HepG2 (cell line): ENCODE measurements around the gene ZNF333. TPM values are rescaled to one million over a fixed set of nuclear protein-coding genes. Genes with fewer than 3 reads are reported as not detected.

Experiments
- ATAC-seq: fragments of 200-7000 bp; cut with Tn5 transposase; 3 replicates; pipeline ENCODE4 v1.9.1; 2020; ENCODE audit warnings: mild to moderate bottlenecking, moderate library complexity
- BruUV-seq: library from RNA; stranded (reverse); fragments of 400-500 nt; replicated peaks from 2 replicates; lab custom pipeline; 2021; lab: Mats Ljungman, UMichigan
- CTCF ChIA-PET: fragments of 300-600 bp; formaldehyde crosslinking; extraction: SDS; loops from one replicate; lab custom pipeline; 2021; ENCODE audit warnings: low total read pairs, inconsistent platforms, low intra/inter-chr PET ratio; lab: Yijun Ruan, JAX
- POLR2A ChIA-PET: fragments of 350-600 bp; sonication (Branson Sonifier 250); formaldehyde crosslinking; loops from one replicate; lab custom pipeline; 2020; ENCODE audit warnings: antibody characterized with exemption, inconsistent platforms; lab: Yijun Ruan, JAX
- DNase-seq: peaks from one replicate; pipeline ENCODE4 v3.0.0-alpha.2; 2015; ENCODE audit warnings: low spot score
- FAIRE-seq: peaks from 3 replicates; lab custom pipeline; 2011; peaks lifted over from hg19 to GRCh38; lab: Jason Lieb, UNC
- H2AFZ ChIP-seq: one replicate; pipeline ENCODE4 v1.6.1; 2011; ENCODE audit warnings: low read length, inconsistent platforms
- H3K27ac ChIP-seq: fragments of 300-600 bp; 3 replicates; pipeline ENCODE4 v1.8.0; 2011; ENCODE audit warnings: mixed run types, mild to moderate bottlenecking, mixed read lengths, low read length, inconsistent platforms; ENCODE audit not compliant: insufficient read depth; ENCODE audit errors: extremely low read length
- H3K27me3 ChIP-seq, 2 experiments: fragments of 200-600 bp in 1 of 2; 2 replicates in 1 of 2; 3 replicates in 1 of 2; pipeline versions ENCODE4 v1.6.0 to v1.8.0; 2011; ENCODE audit warnings: low read length in 2 of 2, mild to moderate bottlenecking in 2 of 2, moderate library complexity in 2 of 2, inconsistent platforms in 1 of 2; ENCODE audit not compliant: insufficient read depth in 2 of 2, control insufficient read depth in 1 of 2
- H3K36me3 ChIP-seq, 2 experiments: fragments of 200-600 bp in 1 of 2; replicated peaks in 1 of 2; 2 replicates in 1 of 2; 3 replicates in 1 of 2; pipeline versions ENCODE4 v1.5.1 to v1.8.0; 2011; ENCODE audit warnings: low read length in 2 of 2, inconsistent platforms in 1 of 2; ENCODE audit not compliant: insufficient read depth in 2 of 2, control insufficient read depth in 1 of 2
- H3K4me1 ChIP-seq: 2 replicates; pipeline ENCODE4 v1.5.1; 2012; ENCODE audit warnings: low read length, inconsistent platforms; ENCODE audit not compliant: insufficient read depth
- H3K4me2 ChIP-seq: 2 replicates; pipeline ENCODE4 v1.6.0; 2011; ENCODE audit warnings: low read depth, low read length, inconsistent platforms
- H3K4me3 ChIP-seq, 3 experiments: fragments of 200-600 bp in 1 of 3; sonication (generic), shearing (Covaris generic) in 1 of 3; replicated peaks in 1 of 3; 2 replicates each; pipeline ENCODE4 v1.5.1; 2011 to 2016; ENCODE audit warnings: low read length in 3 of 3, inconsistent platforms in 2 of 3, low read depth in 2 of 3, mild to moderate bottlenecking in 2 of 3, control low read depth in 1 of 3, mixed read lengths in 1 of 3; ENCODE audit not compliant: insufficient read depth in 1 of 3
- H3K79me2 ChIP-seq: one replicate; pipeline ENCODE4 v1.6.1; 2011; ENCODE audit warnings: low read length, inconsistent platforms; ENCODE audit not compliant: insufficient read depth
- H3K9ac ChIP-seq: 2 replicates; pipeline ENCODE4 v1.6.0; 2011; ENCODE audit warnings: mild to moderate bottlenecking, low read depth, low read length, inconsistent platforms; ENCODE audit not compliant: insufficient read depth
- H3K9me3 ChIP-seq: 2 replicates; pipeline ENCODE4 v1.5.1; 2012; ENCODE audit warnings: mild to moderate bottlenecking, low read length
- H4K20me1 ChIP-seq: 2 replicates; pipeline ENCODE4 v1.6.0; 2011; ENCODE audit warnings: inconsistent platforms, mild to moderate bottlenecking, low read length, moderate library complexity; ENCODE audit not compliant: insufficient read depth
- CENPT ChIP-seq: sonication (generic); formaldehyde crosslinking; IDR thresholded peaks from 2 replicates; pipeline ENCODE4 v1.8.0; 2022; ENCODE audit warnings: low read depth, mild to moderate bottlenecking, moderate library complexity, missing genetic modification reagents
- MLXIP ChIP-seq: sonication (generic); formaldehyde crosslinking; IDR thresholded peaks from 2 replicates; pipeline ENCODE4 v1.9.0; 2021; ENCODE audit warnings: missing genetic modification reagents, borderline replicate concordance
- RAD51 ChIP-seq: fragments of 450-650 bp; IDR thresholded peaks from 2 replicates; pipeline ENCODE4 v1.6.1; 2016; ENCODE audit warnings: borderline replicate concordance
- ZFP90 ChIP-seq: sonication (generic); formaldehyde crosslinking; IDR thresholded peaks from 2 replicates; pipeline ENCODE4 v1.8.0; 2022; ENCODE audit warnings: missing genetic modification reagents, mild to moderate bottlenecking, inconsistent platforms, borderline replicate concordance
- WGBS: methylation state at CpG from one replicate; pipeline ENCODE4 v1.1.6; 2017; ENCODE audit warnings: low lambda C conversion rate; 5-methylcytosine and 5-hydroxymethylcytosine counted together
- in situ Hi-C: cut with HindIII; loops from 2 replicates; pipeline ENCODE4 v1.10.0; 2017; ENCODE audit warnings: low pct_unique_long_range_greater_than_20kb; ENCODE audit not compliant: extremely low pct_ligation_motif_present
- intact Hi-C: fragments of 100-400 bp; cut with micrococcal nuclease; formaldehyde crosslinking; loops from one replicate; pipeline ENCODE4 v1.10.0; 2022; ENCODE audit not compliant: unreplicated experiment
- polyA plus RNA-seq, 8 experiments: library from polyadenylated mRNA; depleted of rRNA in 3 of 8; stranded (reverse) in 7 of 8; unstranded in 1 of 8; fragments of >200 nt; fragmentation: Illumina TruSeq in 4 of 8; extraction: Trizol in 4 of 8; gene quantifications; 2 replicates each; pipeline versions ENCODE4 v1.2.1 to v1.2.3, GENCODE V29; 2011 to 2016; ENCODE audit warnings: low read depth in 4 of 8, missing spikeins in 1 of 8, mixed read lengths in 1 of 8; ENCODE audit not compliant: insufficient read depth in 1 of 8
- total RNA-seq, 5 experiments: library from RNA; depleted of rRNA; stranded (reverse); fragments of >200 nt; fragmentation: Illumina TruSeq; extraction: Trizol; gene quantifications; 2 replicates each; pipeline ENCODE4 v1.2.3, GENCODE V29; 2016; ENCODE audit warnings: low read depth in 1 of 5

Gene ZNF333
- total and polyA plus RNA-seq, 2 of the 13 experiments (the other 11 are each of a cell fraction or from before 2014, with no cell fraction given): 3.4 to 6.4 TPM

GRCh38 chr19:14719162-14719561 is 29.3 kb downstream of the ZNF333 start:
- ATAC-seq (no peak), DNase-seq (no peak), FAIRE-seq (no peak)
- BruUV-seq: no TSS peak
- no peak overlapping the region for H3K4me2 ChIP-seq
- TF ChIP-seq CENPT (CRISPR knock-in tag): no peak
- TF ChIP-seq ZFP90 (CRISPR knock-in tag): peak; percentile 91
- H3K9ac ChIP-seq: no peak overlapping the region
- intact Hi-C loops (no loop called here), in situ Hi-C loops (no loop called here)
- no peak overlapping the region for H2AFZ ChIP-seq
- H3K9me3 ChIP-seq: peaks cover 48% of the 10 kb centered on the region
- H3K4me3 ChIP-seq: no peak overlapping the region
- CTCF ChIA-PET: no interaction called here
- H3K27ac ChIP-seq: no peak overlapping the region
- H3K27me3 ChIP-seq: no peaks in the 10 kb centered on the region
- H3K4me1 ChIP-seq: no peaks in the 10 kb centered on the region
- WGBS: 97% methylated on average over 3 of the region's 3 CpGs
- peaks cover 6 to 35% of the 10 kb centered on the region in 2 experiments; a peak in 3 of 5 replicates for H3K36me3 ChIP-seq
- no peaks in the 10 kb centered on the region for H3K79me2 ChIP-seq
- H4K20me1 ChIP-seq: no peaks in the 10 kb centered on the region
- POLR2A ChIA-PET: no interaction called here

- FAIRE-seq (no peak), ATAC-seq (no peak), DNase-seq (no peak)
- no peaks in the 10 kb centered on the region for H4K20me1 ChIP-seq
- ChIA-PET POLR2A (no interaction called here), CTCF (no interaction called here)
- peaks cover 37% of the 10 kb centered on the region for H3K9me3 ChIP-seq
- in situ Hi-C loops: no loop called here
- H3K79me2 ChIP-seq: no peaks in the 10 kb centered on the region
- H2AFZ ChIP-seq: no peak overlapping the region
- TF ChIP-seq RAD51 (peak; percentile 23; the same call in 1 of the 2 replicates), MLXIP (CRISPR knock-in tag) (no peak)
- H3K4me2 ChIP-seq: no peak overlapping the region
- no peaks in the 10 kb centered on the region for H3K4me1 ChIP-seq
- H3K9ac ChIP-seq: no peak overlapping the region
- peaks cover 0 to 4% of the 10 kb centered on the region in 2 experiments; a peak in 1 of 5 replicates for H3K27me3 ChIP-seq
- no peak overlapping the region for H3K27ac ChIP-seq
- intact Hi-C loops: no loop called here
- 60% methylated on average over 2 of the region's 2 CpGs for WGBS
- H3K36me3 ChIP-seq: peaks cover 5 to 19% of the 10 kb centered on the region in 2 experiments; a peak in 3 of 5 replicates
- H3K4me3 ChIP-seq: no peak overlapping the region
- BruUV-seq: no TSS peak
These were observed 32.3 kb downstream of the ZNF333 start for GRCh38 chr19:14722127-14722526.
